Endothelial cell of umbilical vein (primary cell): ENCODE results near the gene THAP4.

Experiments used
- FOS ChIP-seq: IDR thresholded peaks from 2 replicates; pipeline ENCODE4 v1.6.1; 2011; ENCODE audit warnings: mild to moderate bottlenecking, low read length, moderate library complexity, borderline replicate concordance; ENCODE audit not compliant: insufficient read depth
- GATA2 ChIP-seq: IDR thresholded peaks from 2 replicates; pipeline ENCODE4 v1.7.0; 2011; ENCODE audit warnings: low read depth, mild to moderate bottlenecking, moderate library complexity, mixed read lengths, low read length; ENCODE audit not compliant: insufficient read length, insufficient read depth
- POLR2A ChIP-seq: IDR thresholded peaks from 2 replicates; pipeline ENCODE4 v1.6.1; 2012; ENCODE audit warnings: low read depth, mild to moderate bottlenecking, control low read depth, low read length
- POLR2AphosphoS5 ChIP-seq: IDR thresholded peaks from 2 replicates; pipeline ENCODE4 v1.6.1; 2012; ENCODE audit warnings: low read depth, mild to moderate bottlenecking, control low read depth, low read length, moderate library complexity; ENCODE audit not compliant: insufficient read depth
- TF ChIP-seq, protein P1 (sequence below), 2 donors: IDR thresholded peaks; 1 replicate in 1 of 2; 2 replicates in 1 of 2; pipeline ENCODE4 v1.5.1; 2011; ENCODE audit warnings: low read length in 2 of 2, mild to moderate bottlenecking in 2 of 2, moderate library complexity in 2 of 2, control low read depth in 1 of 2, inconsistent platforms in 1 of 2, low read depth in 1 of 2; ENCODE audit not compliant: insufficient read depth in 1 of 2; ENCODE audit errors: extremely low read depth in 1 of 2

DNA sequence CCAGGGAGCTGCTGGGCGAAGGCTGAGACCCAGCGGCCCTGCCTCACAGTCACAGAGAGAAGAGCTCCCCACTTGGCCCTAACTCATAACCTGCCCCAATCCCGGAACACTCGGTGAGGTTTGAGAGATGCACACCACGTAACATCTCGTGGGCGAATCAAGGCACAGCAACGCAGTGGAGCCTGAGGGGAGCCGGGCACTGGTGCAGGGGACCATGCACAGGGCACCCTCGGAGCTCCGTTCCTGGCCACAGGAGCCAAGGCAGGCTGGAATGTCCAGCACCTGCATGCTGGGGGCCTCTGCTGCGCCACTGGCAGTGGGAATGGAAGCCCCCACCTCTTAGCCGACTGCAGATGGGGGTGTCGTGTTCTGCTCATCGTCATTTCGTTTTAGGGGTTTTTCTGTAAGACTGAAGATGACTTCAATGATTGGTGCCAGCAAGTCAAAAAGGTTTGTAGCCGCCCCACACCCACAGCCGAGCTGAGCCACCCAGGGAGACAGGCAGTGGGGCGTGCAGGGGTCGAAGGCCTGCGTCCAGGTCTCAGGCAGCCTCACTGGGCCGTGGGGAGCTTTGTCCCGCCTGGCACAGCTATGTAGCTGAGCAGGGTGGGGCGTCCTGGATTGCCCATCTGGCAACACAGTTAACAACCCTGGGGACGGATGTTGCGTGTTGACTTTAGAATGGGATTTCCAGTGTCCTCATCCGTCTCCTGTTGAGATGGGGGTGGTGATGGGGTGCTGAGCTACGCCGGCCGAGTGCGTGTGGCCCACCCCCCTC, 33.6 kb upstream of the THAP4 start:
- no peak for TF ChIP-seq POLR2A
- TF ChIP-seq, protein P1, sequence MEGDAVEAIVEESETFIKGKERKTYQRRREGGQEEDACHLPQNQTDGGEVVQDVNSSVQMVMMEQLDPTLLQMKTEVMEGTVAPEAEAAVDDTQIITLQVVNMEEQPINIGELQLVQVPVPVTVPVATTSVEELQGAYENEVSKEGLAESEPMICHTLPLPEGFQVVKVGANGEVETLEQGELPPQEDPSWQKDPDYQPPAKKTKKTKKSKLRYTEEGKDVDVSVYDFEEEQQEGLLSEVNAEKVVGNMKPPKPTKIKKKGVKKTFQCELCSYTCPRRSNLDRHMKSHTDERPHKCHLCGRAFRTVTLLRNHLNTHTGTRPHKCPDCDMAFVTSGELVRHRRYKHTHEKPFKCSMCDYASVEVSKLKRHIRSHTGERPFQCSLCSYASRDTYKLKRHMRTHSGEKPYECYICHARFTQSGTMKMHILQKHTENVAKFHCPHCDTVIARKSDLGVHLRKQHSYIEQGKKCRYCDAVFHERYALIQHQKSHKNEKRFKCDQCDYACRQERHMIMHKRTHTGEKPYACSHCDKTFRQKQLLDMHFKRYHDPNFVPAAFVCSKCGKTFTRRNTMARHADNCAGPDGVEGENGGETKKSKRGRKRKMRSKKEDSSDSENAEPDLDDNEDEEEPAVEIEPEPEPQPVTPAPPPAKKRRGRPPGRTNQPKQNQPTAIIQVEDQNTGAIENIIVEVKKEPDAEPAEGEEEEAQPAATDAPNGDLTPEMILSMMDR (IDR thresholded peaks at IDR 0.05; ENCODE audit: extremely low read depth in 1 of 2, insufficient read depth in 1 of 2, low read depth in 1 of 2, low read length in 2 of 2) = no peak
- no peak for TF ChIP-seq POLR2AphosphoS5
- TF ChIP-seq FOS = no peak
- no peak for TF ChIP-seq GATA2
